Suprapubic skin (tissue), 4 donors: ENCODE measurements around the gene RNGTT.
"Not testable (repeated sequence)": the region's sequence is repeated elsewhere in the genome, so short reads cannot be mapped to it uniquely, and the experiment has no call there.

Experiments
- CTCF ChIP-seq, 2 donors: fragments of 200-600 bp in 1 of 2; fragments of 450-650 bp in 1 of 2; sonication (generic) in 1 of 2; IDR thresholded peaks; one replicate each; pipeline ENCODE4 v1.5.1; 2016 to 2019; ENCODE audit warnings: antibody characterized with exemption in 2 of 2, mild to moderate bottlenecking in 1 of 2, moderate library complexity in 1 of 2
- POLR2A ChIP-seq, 2 donors: fragments of 450-650 bp; IDR thresholded peaks; one replicate each; pipeline ENCODE4 v1.6.1; 2017; ENCODE audit warnings: antibody characterized with exemption in 2 of 2, mild to moderate bottlenecking in 2 of 2, moderate library complexity in 2 of 2
- POLR2AphosphoS5 ChIP-seq, 3 donors: sonication (generic); formaldehyde crosslinking; IDR thresholded peaks; one replicate each; pipeline ENCODE4 v1.6.1; 2017; ENCODE audit warnings: antibody characterized with exemption in 3 of 3

- TF ChIP-seq POLR2A, CTCF, POLR2AphosphoS5 (IDR thresholded peaks at IDR 0.05): not testable (repeated sequence)
Measured at GRCh38 chr6:88726409-88726808, 237.0 kb downstream of the RNGTT start.
